Breast epithelium (tissue), 4 donors: ENCODE data around the gene FUT7. TPM values are rescaled to one million over a fixed set of nuclear protein-coding genes. Genes with fewer than 3 reads are reported as not detected.

ENCODE experiments used
- DNase-seq, 2 donors: peaks; one replicate each; pipeline ENCODE4 v3.0.0-alpha.2; 2019; ENCODE audit warnings: low spot score in 2 of 2
- H3K27ac ChIP-seq, 2 donors: fragments of 200-600 bp; sonication (generic) in 1 of 2; one replicate each; pipeline ENCODE4 v1.5.1; 2016 to 2019; ENCODE audit warnings: mild to moderate bottlenecking in 1 of 2
- H3K27me3 ChIP-seq, 2 donors: fragments of 200-600 bp; sonication (generic) in 1 of 2; one replicate each; pipeline versions ENCODE4 v1.5.1 to v1.6.0; 2017 to 2019; ENCODE audit warnings: control low read depth in 1 of 2, mild to moderate bottlenecking in 1 of 2
- H3K36me3 ChIP-seq: fragments of 200-600 bp; one replicate; pipeline ENCODE4 v1.5.1; 2019
- H3K4me1 ChIP-seq, 2 donors: fragments of 200-600 bp; sonication (generic); one replicate each; pipeline ENCODE4 v1.5.1; 2016 to 2019; ENCODE audit warnings: control low read depth in 1 of 2
- H3K4me3 ChIP-seq, 3 donors: fragments of 200-600 bp; sonication (generic); 1 replicate in 2 of 3; 2 replicates in 1 of 3; pipeline ENCODE4 v1.5.1; 2016 to 2019; ENCODE audit warnings: mild to moderate bottlenecking in 3 of 3, moderate library complexity in 2 of 3
- H3K9me3 ChIP-seq, 2 donors: fragments of 200-600 bp; sonication (generic) in 1 of 2; one replicate each; pipeline ENCODE4 v1.5.1; 2016 to 2019; ENCODE audit warnings: control low read depth in 1 of 2
- POLR2A ChIP-seq: fragments of 450-650 bp; IDR thresholded peaks from one replicate; pipeline ENCODE4 v1.6.1; 2016; ENCODE audit warnings: antibody characterized with exemption, mild to moderate bottlenecking, moderate library complexity
- POLR2AphosphoS5 ChIP-seq, 3 donors: sonication (generic); formaldehyde crosslinking; IDR thresholded peaks; one replicate each; pipeline ENCODE4 v1.6.1; 2017; ENCODE audit warnings: antibody characterized with exemption in 3 of 3
- intact Hi-C: fragments of 100-400 bp; cut with DNase I; formaldehyde crosslinking; loops from one replicate; pipeline ENCODE4 v1.15.1; 2023; ENCODE audit warnings: low total_unique reads
- total RNA-seq, 3 donors: library from RNA; depleted of rRNA; stranded (reverse); fragments of >200 nt; gene quantifications; one replicate each; pipeline ENCODE4 v1.1.0, GENCODE V29; 2016
- TF ChIP-seq, protein P1 (sequence below), 3 donors: fragments of 450-650 bp; IDR thresholded peaks; one replicate each; pipeline ENCODE4 v1.5.1; 2016 to 2017; ENCODE audit warnings: antibody characterized with exemption in 3 of 3, mild to moderate bottlenecking in 3 of 3, moderate library complexity in 3 of 3

The FUT7 gene
- total RNA-seq, 3 donors from 2014 or later, result not detected

DNA sequence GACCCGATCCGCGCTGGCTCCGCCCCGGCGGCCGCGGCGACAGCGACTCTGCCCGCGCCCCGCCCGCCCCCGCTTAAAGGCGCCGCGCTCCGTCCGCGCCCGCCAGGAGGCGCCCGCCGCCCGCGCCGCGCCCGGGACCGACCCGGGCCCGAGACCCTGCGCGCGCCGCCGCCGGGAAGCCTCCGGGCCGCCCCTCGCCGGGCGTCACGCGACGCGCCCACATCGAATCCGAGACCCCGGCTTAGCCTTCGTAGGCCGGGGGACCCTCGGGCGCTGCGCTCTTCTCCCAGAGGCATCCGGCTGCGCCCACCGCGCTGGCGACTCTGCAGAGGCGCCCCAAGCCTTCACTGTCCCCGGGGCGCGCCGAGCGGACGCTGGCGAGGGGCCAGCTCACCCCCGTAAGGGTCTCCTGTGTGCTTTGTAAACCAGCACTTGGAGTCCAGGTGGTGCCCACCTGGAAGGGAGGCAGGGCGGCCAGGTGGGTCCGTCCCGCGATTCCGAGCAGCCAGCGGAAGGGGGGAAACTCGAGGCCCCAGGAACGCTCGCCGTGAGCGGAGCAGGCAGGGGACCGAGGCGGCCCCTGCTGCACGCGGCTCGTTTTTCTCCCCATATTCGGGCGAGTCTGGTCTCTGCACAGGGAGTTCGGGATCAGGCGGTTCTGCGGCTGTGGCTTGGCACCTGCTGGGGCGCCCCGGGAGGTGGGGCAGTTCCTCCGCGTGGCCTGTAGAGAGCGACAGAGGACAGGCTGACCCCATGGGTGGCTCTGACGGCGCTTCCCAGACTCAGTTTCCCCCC, 3.4 kb downstream of the FUT7 start:
- H3K4me3 ChIP-seq, result peak overlapping the region; percentile 49 to 88 (median 66)
- no peak for TF ChIP-seq POLR2AphosphoS5 (IDR thresholded peaks at IDR 0.05)
- TF ChIP-seq, protein P1, sequence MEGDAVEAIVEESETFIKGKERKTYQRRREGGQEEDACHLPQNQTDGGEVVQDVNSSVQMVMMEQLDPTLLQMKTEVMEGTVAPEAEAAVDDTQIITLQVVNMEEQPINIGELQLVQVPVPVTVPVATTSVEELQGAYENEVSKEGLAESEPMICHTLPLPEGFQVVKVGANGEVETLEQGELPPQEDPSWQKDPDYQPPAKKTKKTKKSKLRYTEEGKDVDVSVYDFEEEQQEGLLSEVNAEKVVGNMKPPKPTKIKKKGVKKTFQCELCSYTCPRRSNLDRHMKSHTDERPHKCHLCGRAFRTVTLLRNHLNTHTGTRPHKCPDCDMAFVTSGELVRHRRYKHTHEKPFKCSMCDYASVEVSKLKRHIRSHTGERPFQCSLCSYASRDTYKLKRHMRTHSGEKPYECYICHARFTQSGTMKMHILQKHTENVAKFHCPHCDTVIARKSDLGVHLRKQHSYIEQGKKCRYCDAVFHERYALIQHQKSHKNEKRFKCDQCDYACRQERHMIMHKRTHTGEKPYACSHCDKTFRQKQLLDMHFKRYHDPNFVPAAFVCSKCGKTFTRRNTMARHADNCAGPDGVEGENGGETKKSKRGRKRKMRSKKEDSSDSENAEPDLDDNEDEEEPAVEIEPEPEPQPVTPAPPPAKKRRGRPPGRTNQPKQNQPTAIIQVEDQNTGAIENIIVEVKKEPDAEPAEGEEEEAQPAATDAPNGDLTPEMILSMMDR (IDR thresholded peaks at IDR 0.05), result peak; percentile 30 to 53 (median 33)
- peak overlapping the region; percentile 30 to 74 for H3K27ac ChIP-seq
- no peaks in the 10 kb centered on the region for H3K9me3 ChIP-seq
- intact Hi-C loops, result no loop called here
- H3K4me1 ChIP-seq, result peaks cover 12 to 27% of the 10 kb centered on the region in 2 donors
- DNase-seq, result peak in 1 of 2 donors; percentile 73
- H3K27me3 ChIP-seq, result no peaks in the 10 kb centered on the region
- H3K36me3 ChIP-seq, result no peaks in the 10 kb centered on the region

DNA sequence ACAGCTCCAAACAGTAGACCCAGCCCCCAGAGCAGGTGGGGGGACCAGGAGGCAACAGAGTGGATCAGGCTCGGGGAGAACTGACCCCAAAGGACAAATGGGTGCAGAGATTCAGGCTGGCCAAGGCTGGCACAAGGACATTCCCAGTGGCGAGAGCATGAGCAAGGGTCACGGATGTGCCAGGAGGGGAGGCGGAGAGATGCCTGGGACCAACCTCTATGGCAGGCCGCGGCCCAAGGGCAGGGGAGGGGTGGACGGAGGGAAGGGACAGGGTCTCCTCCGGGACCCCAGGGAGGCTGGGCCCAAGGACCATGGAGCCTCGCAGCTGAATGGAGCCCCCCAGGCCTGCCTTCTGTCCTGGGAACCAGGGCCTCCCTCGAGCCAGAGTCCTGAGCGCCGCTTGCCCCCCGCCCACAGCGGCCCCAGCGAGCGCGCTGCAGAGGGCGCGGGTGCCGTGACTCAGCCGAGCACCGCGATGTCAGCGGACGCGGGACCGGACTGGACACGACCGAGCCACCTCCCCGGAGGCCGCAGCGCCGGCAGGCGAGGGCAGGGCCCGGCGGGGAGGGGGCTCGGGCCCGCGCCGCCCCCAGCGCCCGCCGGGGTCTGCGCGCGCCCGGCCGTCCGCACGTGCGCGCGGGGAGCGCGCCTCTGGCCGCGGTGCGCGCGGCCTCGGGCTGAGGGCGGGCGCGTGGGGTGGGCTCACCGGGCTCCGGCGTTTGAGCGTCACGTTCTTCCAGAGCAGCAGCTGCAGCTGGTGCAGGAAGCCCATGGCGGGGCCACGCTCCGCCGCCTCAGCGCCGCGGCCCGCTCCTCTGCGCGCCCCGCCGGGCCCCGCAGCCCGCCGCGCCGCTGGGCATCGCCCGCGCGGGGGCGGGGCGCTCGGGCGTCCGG, 4.3 kb downstream of the FUT7 start, which contains the start of gene ABCA2:
Gene ABCA2 (minus strand): TSS at position 869 of the 894 bp plus-strand sequence. CDS start 97 bp downstream, at position 772.
- Histone ChIP-seq H3K4me1 (peaks cover 12 to 27% of the 10 kb centered on the region in 2 donors), H3K9me3 (no peaks in the 10 kb centered on the region), H3K27ac (peak within 1 kb of the TSS; percentile 55 to 77), H3K36me3 (no peaks in the 10 kb centered on the region), H3K4me3 (peak within 1 kb of the TSS; percentile 49 to 88 (median 66)), H3K27me3 (no peaks in the 10 kb centered on the region)
- intact Hi-C loops, result no loop called here
- no peak for DNase-seq
- TF ChIP-seq, protein P1 (IDR thresholded peaks at IDR 0.05), result no peak

DNA sequence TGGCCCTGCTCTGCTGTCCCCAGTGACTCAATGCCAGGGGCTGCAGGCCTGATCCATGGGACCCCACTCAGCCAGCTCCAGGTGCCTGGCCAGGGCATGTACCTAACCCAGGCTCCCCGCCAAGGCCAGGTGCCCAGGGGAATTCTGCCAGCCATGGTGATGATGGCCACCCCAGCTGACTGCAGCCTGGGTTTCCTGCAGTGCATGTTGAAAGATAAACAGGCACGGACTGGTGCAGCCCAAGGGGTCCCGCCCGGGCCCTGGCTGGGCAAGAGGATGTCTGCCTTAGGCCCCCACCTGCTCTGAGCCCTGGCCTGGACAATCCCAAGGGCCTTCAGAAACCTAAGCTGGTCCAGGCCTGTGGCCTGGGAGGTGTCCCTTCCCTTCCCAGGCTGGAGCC, 5.1 kb downstream of the FUT7 start:
- Histone ChIP-seq H3K4me3 (peak overlapping the region in 2 of 3 donors; percentile 66 to 88), H3K27ac (peak overlapping the region; percentile 55 to 77), H3K27me3 (no peaks in the 10 kb centered on the region), H3K9me3 (no peaks in the 10 kb centered on the region), H3K4me1 (peaks cover 12 to 27% of the 10 kb centered on the region in 2 donors), H3K36me3 (no peaks in the 10 kb centered on the region)
- no peak for DNase-seq
- intact Hi-C loops, result no loop called here
- TF ChIP-seq POLR2AphosphoS5 (IDR thresholded peaks at IDR 0.05) (no peak), POLR2A (no peak)
- TF ChIP-seq, protein P1 (IDR thresholded peaks at IDR 0.05), result no peak

DNA sequence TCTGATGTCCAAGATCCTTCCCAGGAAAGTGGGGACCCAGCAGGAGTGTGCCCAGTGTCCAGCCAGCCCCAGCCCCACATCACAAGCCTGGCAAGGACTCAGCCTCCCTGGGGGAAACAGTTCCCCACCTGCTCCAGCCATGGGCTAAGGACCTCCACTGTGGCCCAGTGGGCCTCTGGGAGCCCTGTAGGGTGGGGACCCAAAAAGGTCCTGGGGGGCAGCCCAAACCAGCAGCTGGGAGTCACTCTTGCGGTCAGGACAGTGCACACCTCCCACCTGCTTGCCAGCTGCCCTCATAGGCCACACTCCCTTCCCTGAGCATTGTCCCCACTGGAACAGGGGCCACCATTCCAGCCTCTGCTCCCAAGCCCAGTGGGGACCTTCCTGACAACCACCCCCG, 5.5 kb downstream of the FUT7 start:
- no peak for DNase-seq
- intact Hi-C loops, result no loop called here
- Histone ChIP-seq H3K4me3 (peak overlapping the region in 1 of 3 donors; percentile 66), H3K36me3 (no peaks in the 10 kb centered on the region), H3K27ac (peak overlapping the region in 1 of 2 donors; percentile 55), H3K27me3 (no peaks in the 10 kb centered on the region), H3K9me3 (no peaks in the 10 kb centered on the region), H3K4me1 (peaks cover 12 to 27% of the 10 kb centered on the region in 2 donors)
- TF ChIP-seq, protein P1 (IDR thresholded peaks at IDR 0.05), result no peak
- no peak for TF ChIP-seq POLR2A
- TF ChIP-seq POLR2AphosphoS5 (IDR thresholded peaks at IDR 0.05), result no peak
